K562 (cell line): ENCODE data around the gene EPB41L4B. TPM values are rescaled to one million over a fixed set of nuclear protein-coding genes. Genes with fewer than 3 reads are reported as not detected.

Source experiments
- BHLHE40 ChIP-seq: IDR thresholded peaks from 2 replicates; pipeline ENCODE4 v1.6.1; 2011; ENCODE audit warnings: low read length, improper control_type of control experiment
- ESRRB ChIP-seq: fragments of 250-450 bp; sonication (Bioruptor Pico); IDR thresholded peaks from 2 replicates; pipeline ENCODE4 v1.5.0; 2020; ENCODE audit warnings: mild to moderate bottlenecking, moderate library complexity, borderline replicate concordance
- FOXJ2 ChIP-seq: fragments of 200-800 bp; sonication (Bioruptor generic); IDR thresholded peaks from 2 replicates; pipeline ENCODE4 v1.6.1; 2016; ENCODE audit warnings: missing genetic modification characterization, missing compliant biosample characterization
- HMG20B ChIP-seq: fragments of 250-450 bp; sonication (Bioruptor Pico); IDR thresholded peaks from 2 replicates; pipeline ENCODE4 v1.5.0; 2021; ENCODE audit warnings: mild to moderate bottlenecking
- IRF2 ChIP-seq: sonication (generic); formaldehyde crosslinking; IDR thresholded peaks from 2 replicates; pipeline ENCODE4 v1.8.1; 2022; ENCODE audit warnings: mild to moderate bottlenecking, missing genetic modification reagents
- KHSRP ChIP-seq: fragments of 450-650 bp; IDR thresholded peaks from 2 replicates; pipeline ENCODE4 v1.6.1; 2017
- MYBL2 ChIP-seq, 2 experiments: fragments of 450-650 bp in 1 of 2; sonication (generic) in 1 of 2; formaldehyde crosslinking in 1 of 2; IDR thresholded peaks; 2 replicates each; pipeline versions ENCODE4 v1.6.1 to v1.8.1; 2017 to 2022; ENCODE audit warnings: borderline replicate concordance in 1 of 2, inconsistent platforms in 1 of 2, low read depth in 1 of 2, mild to moderate bottlenecking in 1 of 2, missing genetic modification reagents in 1 of 2, moderate library complexity in 1 of 2
- RBM22 ChIP-seq: fragments of 200-400 bp; formaldehyde crosslinking; IDR thresholded peaks from 2 replicates; pipeline ENCODE4 v1.6.1; 2018; ENCODE audit warnings: low read length, low read depth; ENCODE audit not compliant: poor library complexity, severe bottlenecking
- RBM34 ChIP-seq: fragments of 200-400 bp; formaldehyde crosslinking; IDR thresholded peaks from 2 replicates; pipeline ENCODE4 v1.6.1; 2018; ENCODE audit warnings: low read length, borderline replicate concordance; ENCODE audit not compliant: insufficient read depth
- RFX5 ChIP-seq: IDR thresholded peaks from 2 replicates; pipeline ENCODE4 v1.6.1; 2011; ENCODE audit warnings: low read depth, mild to moderate bottlenecking, improper control_type of control experiment, low read length
- SAFB ChIP-seq: fragments of 200-400 bp; formaldehyde crosslinking; IDR thresholded peaks from 2 replicates; pipeline ENCODE4 v1.6.1; 2017; ENCODE audit warnings: low read depth, low read length, borderline replicate concordance
- TAF15 ChIP-seq: fragments of 200-400 bp; formaldehyde crosslinking; IDR thresholded peaks from 2 replicates; pipeline ENCODE4 v1.6.1; 2017; ENCODE audit warnings: mild to moderate bottlenecking, low read depth, low read length, moderate library complexity
- TAF9B ChIP-seq: fragments of 450-650 bp; IDR thresholded peaks from 2 replicates; pipeline ENCODE4 v1.6.1; 2018; ENCODE audit warnings: mild to moderate bottlenecking; ENCODE audit not compliant: partially characterized antibody
- TEAD2 ChIP-seq: fragments of 450-650 bp; IDR thresholded peaks from 2 replicates; pipeline ENCODE4 v1.6.1; 2016; ENCODE audit warnings: missing genetic modification characterization, control low read depth, missing compliant biosample characterization
- ZC3H11A ChIP-seq: IDR thresholded peaks from 2 replicates; pipeline ENCODE4 v1.6.1; 2012; ENCODE audit warnings: low read depth, low read length, improper control_type of control experiment
- ZNF282 ChIP-seq: sonication (generic); formaldehyde crosslinking; IDR thresholded peaks from 2 replicates; pipeline ENCODE4 v1.8.1; 2023; ENCODE audit warnings: missing genetic modification reagents
- ZNF3 ChIP-seq: fragments of 250-450 bp; sonication (Bioruptor Pico); IDR thresholded peaks from 2 replicates; pipeline ENCODE4 v1.5.0; 2021; ENCODE audit warnings: mild to moderate bottlenecking, moderate library complexity
- ZNF76 ChIP-seq: fragments of 250-450 bp; sonication (Bioruptor Pico); IDR thresholded peaks from 2 replicates; pipeline ENCODE4 v1.4.0; 2020; ENCODE audit warnings: mild to moderate bottlenecking, moderate library complexity, borderline replicate concordance
- ZNF780A ChIP-seq: fragments of 250-450 bp; sonication (Bioruptor Pico); IDR thresholded peaks from 2 replicates; pipeline ENCODE4 v1.5.0; 2021; ENCODE audit warnings: mild to moderate bottlenecking
- polyA plus RNA-seq, 8 experiments: library from polyadenylated mRNA; depleted of rRNA in 4 of 8; stranded (reverse) in 5 of 8; unstranded in 3 of 8; fragments of >200 nt; fragmentation: Nextera tagmentation in 2 of 8; fragmentation: Illumina TruSeq in 1 of 8; extraction: Ambion mirVana in 2 of 8; extraction: Trizol in 1 of 8; gene quantifications; 2 replicates each; pipeline versions ENCODE4 v1.2.1 to v1.2.3, GENCODE V29; 2011 to 2014; ENCODE audit warnings: inconsistent platforms in 1 of 8, missing spikeins in 1 of 8
- total RNA-seq, 7 experiments: library from RNA; depleted of rRNA in 6 of 7; stranded (reverse); fragments of >200 nt in 6 of 7; fragmentation: Illumina TruSeq in 2 of 7; extraction: Trizol in 2 of 7; gene quantifications; 2 replicates each; pipeline versions ENCODE4 v1.2.1 to v1.2.3, GENCODE V29; 2011 to 2021; ENCODE audit warnings: low replicate concordance in 1 of 7
- TF ChIP-seq, protein P1 (sequence below): sonication (generic); formaldehyde crosslinking; IDR thresholded peaks from 2 replicates; pipeline ENCODE4 v1.8.1; 2023; ENCODE audit warnings: mild to moderate bottlenecking, missing genetic modification reagents
- TF ChIP-seq, protein P2 (sequence below): sonication (generic); IDR thresholded peaks from 2 replicates; pipeline ENCODE4 v1.6.1; 2016
- TF ChIP-seq, protein P3 (sequence below): fragments of 250-450 bp; sonication (Bioruptor Pico); IDR thresholded peaks from 2 replicates; pipeline ENCODE4 v1.5.0; 2021; ENCODE audit warnings: mild to moderate bottlenecking, borderline replicate concordance
- TF ChIP-seq, protein P4 (sequence below): fragments of 450-650 bp; formaldehyde crosslinking; IDR thresholded peaks from 2 replicates; pipeline ENCODE4 v1.4.0; 2020; ENCODE audit warnings: mild to moderate bottlenecking, moderate library complexity

The EPB41L4B gene
- total and polyA plus RNA-seq, 9 of the 15 experiments (the other 6 are each of a cell fraction or from before 2014, with no cell fraction given) = 0.09 to 0.38 (median 0.21) TPM

DNA sequence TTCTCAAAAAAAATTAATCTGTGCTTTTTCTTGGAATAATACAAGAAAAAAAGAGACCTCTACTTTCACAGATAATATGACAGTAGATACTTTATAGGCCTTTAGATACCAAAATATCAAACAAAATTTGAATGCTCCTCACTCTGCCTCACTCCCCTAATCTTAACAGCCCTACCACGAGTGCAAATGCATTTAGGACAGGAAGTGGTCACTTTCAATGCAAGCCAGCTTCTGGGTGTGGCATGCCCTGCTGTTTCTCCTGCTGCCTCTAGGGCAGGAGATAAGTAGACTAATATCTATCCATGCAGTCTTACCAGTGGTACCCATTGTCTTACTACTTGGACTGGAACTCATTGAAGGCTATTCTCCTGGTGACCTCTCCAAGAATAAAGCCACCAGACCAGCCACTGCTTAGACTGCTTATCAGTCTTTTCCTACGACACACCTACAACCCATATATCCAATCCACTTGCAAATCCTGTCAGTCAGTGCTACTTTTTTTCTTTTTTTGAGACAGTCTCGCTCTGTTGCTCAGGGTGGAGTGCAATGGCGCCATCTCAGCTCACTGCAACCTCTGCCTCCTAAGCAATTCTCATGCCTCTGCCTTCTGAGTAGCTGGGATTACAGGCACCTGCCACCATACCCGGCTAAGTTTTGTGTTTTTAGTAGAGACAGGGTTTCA lies 176.8 kb downstream of the EPB41L4B start (continued):
- TF ChIP-seq RFX5 (no peak), ZNF76 (CRISPR knock-in tag) (no peak), ZC3H11A (no peak), TEAD2 (tag) (no peak), ESRRB (CRISPR knock-in tag) (no peak), SAFB (no peak), ZNF3 (CRISPR knock-in tag) (no peak), RBM34 (no peak), BHLHE40 (no peak), MYBL2 (IDR thresholded peaks at IDR 0.05; ENCODE audit: low read depth) (no peak; the same call in 1 of the 2 replicates), MYBL2 (CRISPR knock-in tag; IDR thresholded peaks at IDR 0.05; ENCODE audit: borderline replicate concordance) (no peak), TAF15 (no peak), TAF9B (no peak), KHSRP (no peak), HMG20B (CRISPR knock-in tag) (no peak), IRF2 (no peak), ZNF780A (CRISPR knock-in tag) (no peak), RBM22 (no peak), FOXJ2 (no peak), ZNF282 (CRISPR knock-in tag) (no peak)
- TF ChIP-seq, protein P1, sequence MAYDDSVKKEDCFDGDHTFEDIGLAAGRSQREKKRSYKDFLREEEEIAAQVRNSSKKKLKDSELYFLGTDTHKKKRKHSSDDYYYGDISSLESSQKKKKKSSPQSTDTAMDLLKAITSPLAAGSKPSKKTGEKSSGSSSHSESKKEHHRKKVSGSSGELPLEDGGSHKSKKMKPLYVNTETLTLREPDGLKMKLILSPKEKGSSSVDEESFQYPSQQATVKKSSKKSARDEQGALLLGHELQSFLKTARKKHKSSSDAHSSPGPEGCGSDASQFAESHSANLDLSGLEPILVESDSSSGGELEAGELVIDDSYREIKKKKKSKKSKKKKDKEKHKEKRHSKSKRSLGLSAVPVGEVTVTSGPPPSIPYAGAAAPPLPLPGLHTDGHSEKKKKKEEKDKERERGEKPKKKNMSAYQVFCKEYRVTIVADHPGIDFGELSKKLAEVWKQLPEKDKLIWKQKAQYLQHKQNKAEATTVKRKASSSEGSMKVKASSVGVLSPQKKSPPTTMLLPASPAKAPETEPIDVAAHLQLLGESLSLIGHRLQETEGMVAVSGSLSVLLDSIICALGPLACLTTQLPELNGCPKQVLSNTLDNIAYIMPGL (CRISPR knock-in tag) = no peak
- TF ChIP-seq, protein P2, sequence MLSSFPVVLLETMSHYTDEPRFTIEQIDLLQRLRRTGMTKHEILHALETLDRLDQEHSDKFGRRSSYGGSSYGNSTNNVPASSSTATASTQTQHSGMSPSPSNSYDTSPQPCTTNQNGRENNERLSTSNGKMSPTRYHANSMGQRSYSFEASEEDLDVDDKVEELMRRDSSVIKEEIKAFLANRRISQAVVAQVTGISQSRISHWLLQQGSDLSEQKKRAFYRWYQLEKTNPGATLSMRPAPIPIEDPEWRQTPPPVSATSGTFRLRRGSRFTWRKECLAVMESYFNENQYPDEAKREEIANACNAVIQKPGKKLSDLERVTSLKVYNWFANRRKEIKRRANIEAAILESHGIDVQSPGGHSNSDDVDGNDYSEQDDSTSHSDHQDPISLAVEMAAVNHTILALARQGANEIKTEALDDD = peak; percentile 84
- TF ChIP-seq, protein P3, sequence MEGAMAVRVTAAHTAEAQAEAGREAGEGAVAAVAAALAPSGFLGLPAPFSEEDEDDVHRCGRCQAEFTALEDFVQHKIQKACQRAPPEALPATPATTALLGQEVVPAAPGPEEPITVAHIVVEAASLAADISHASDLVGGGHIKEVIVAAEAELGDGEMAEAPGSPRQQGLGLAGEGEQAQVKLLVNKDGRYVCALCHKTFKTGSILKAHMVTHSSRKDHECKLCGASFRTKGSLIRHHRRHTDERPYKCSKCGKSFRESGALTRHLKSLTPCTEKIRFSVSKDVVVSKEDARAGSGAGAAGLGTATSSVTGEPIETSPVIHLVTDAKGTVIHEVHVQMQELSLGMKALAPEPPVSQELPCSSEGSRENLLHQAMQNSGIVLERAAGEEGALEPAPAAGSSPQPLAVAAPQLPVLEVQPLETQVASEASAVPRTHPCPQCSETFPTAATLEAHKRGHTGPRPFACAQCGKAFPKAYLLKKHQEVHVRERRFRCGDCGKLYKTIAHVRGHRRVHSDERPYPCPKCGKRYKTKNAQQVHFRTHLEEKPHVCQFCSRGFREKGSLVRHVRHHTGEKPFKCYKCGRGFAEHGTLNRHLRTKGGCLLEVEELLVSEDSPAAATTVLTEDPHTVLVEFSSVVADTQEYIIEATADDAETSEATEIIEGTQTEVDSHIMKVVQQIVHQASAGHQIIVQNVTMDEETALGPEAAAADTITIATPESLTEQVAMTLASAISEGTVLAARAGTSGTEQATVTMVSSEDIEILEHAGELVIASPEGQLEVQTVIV (CRISPR knock-in tag) = no peak
- TF ChIP-seq, protein P4, sequence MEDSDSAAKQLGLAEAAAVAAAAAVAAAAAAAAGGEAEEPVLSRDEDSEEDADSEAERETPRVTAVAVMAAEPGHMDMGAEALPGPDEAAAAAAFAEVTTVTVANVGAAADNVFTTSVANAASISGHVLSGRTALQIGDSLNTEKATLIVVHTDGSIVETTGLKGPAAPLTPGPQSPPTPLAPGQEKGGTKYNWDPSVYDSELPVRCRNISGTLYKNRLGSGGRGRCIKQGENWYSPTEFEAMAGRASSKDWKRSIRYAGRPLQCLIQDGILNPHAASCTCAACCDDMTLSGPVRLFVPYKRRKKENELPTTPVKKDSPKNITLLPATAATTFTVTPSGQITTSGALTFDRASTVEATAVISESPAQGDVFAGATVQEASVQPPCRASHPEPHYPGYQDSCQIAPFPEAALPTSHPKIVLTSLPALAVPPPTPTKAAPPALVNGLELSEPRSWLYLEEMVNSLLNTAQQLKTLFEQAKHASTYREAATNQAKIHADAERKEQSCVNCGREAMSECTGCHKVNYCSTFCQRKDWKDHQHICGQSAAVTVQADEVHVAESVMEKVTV = no peak
